AG09309 (cell line): ENCODE measurements around the gene SYNPO2L.

ENCODE experiments used
- DNase-seq: peaks from one replicate; pipeline ENCODE4 v3.0.0-alpha.2; 2010; ENCODE audit warnings: low read depth
- H3K4me3 ChIP-seq: 2 replicates; pipeline ENCODE4 v1.5.1; 2011; ENCODE audit warnings: mild to moderate bottlenecking, low read depth, low read length, moderate library complexity; ENCODE audit not compliant: control insufficient read depth
- CTCF ChIP-seq: IDR thresholded peaks from 2 replicates; pipeline ENCODE4 v1.5.1; 2011; ENCODE audit warnings: mild to moderate bottlenecking, low read depth, low read length, inconsistent platforms; ENCODE audit not compliant: insufficient read depth, control insufficient read depth; ENCODE audit errors: missing control alignments

The SYNPO2L gene

GRCh38 chr10:73643362-73643761 lies 12.5 kb downstream of the SYNPO2L start:
- TF ChIP-seq CTCF = no peak
- H3K4me3 ChIP-seq = no peak overlapping the region
- no peak for DNase-seq

- peak; percentile 8 for DNase-seq
- no peak for TF ChIP-seq CTCF
- H3K4me3 ChIP-seq = no peak within 1 kb of the TSS
Observed at GRCh38 chr10:73641328-73642060, 14.3 kb downstream of the SYNPO2L start, which contains the start of gene MYOZ1. Gene MYOZ1, minus strand, starts transcription at chr10:73641474. Its CDS starts 1,457 bp downstream, at chr10:73640017.

- H3K4me3 ChIP-seq = no peak overlapping the region
- no peak for DNase-seq
- TF ChIP-seq CTCF = no peak
Observed at GRCh38 chr10:73639286-73639685, 16.5 kb downstream of the SYNPO2L start.

- H3K4me3 ChIP-seq = no peak overlapping the region
- TF ChIP-seq CTCF = no peak
- no peak for DNase-seq
Observed at GRCh38 chr10:73635781-73636180, 20.0 kb downstream of the SYNPO2L start.

- no peak overlapping the region for H3K4me3 ChIP-seq
- DNase-seq = no peak
- TF ChIP-seq CTCF = no peak
Observed at GRCh38 chr10:73634421-73634820, 21.4 kb downstream of the SYNPO2L start.

- DNase-seq = no peak
- no peak for TF ChIP-seq CTCF
- H3K4me3 ChIP-seq = no peak overlapping the region
Observed at GRCh38 chr10:73629165-73629564, 26.7 kb downstream of the SYNPO2L start.
